ENCODE results near the gene KCNK17. TPM values are rescaled to one million over a fixed set of nuclear protein-coding genes. Genes with fewer than 3 reads are reported as not detected.

KCNK17 gene
- total RNA-seq, 1 experiment from 2014 or later = not detected

DNA sequence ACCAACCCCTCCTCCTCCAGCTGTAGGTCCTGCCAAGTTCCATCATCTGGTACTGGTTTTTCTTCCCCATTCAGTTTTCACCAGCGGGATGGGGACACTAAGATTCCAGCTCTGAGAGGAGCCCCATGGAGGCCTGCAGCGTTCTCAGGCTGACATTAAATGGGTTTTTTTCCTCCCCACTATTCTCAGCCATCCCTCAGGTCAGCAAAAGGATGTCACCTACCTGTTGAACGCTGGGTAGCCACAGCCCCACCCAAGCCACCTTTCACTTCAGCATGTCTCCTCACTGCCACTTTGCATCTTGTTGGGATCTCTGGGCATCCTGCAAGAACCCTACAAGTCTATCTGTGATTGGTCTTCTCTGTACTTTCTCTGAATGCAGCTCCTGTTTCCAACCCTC lies 6.8 kb downstream of the KCNK17 start:
- H3K4me3 ChIP-seq (replicated peaks in 1 of 2; ENCODE audit: low read depth in 1 of 2, low read length in 2 of 2) = no peak overlapping the region
- TF ChIP-seq FOSL1 (IDR thresholded peaks at IDR 0.05; ENCODE audit: low read depth) (no peak), ZFX (IDR thresholded peaks at IDR 0.05) (no peak), SRF (IDR thresholded peaks at IDR 0.05; ENCODE audit: low read depth) (no peak), SP1 (IDR thresholded peaks at IDR 0.05; ENCODE audit: low read depth) (no peak), ELF1 (IDR thresholded peaks at IDR 0.05; ENCODE audit: borderline replicate concordance, low read depth) (no peak)
- TF ChIP-seq, protein P1, sequence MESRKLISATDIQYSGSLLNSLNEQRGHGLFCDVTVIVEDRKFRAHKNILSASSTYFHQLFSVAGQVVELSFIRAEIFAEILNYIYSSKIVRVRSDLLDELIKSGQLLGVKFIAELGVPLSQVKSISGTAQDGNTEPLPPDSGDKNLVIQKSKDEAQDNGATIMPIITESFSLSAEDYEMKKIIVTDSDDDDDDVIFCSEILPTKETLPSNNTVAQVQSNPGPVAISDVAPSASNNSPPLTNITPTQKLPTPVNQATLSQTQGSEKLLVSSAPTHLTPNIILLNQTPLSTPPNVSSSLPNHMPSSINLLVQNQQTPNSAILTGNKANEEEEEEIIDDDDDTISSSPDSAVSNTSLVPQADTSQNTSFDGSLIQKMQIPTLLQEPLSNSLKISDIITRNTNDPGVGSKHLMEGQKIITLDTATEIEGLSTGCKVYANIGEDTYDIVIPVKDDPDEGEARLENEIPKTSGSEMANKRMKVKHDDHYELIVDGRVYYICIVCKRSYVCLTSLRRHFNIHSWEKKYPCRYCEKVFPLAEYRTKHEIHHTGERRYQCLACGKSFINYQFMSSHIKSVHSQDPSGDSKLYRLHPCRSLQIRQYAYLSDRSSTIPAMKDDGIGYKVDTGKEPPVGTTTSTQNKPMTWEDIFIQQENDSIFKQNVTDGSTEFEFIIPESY (IDR thresholded peaks at IDR 0.05; ENCODE audit: extremely low read depth, insufficient replicate concordance, low read length) = no peak
- TF ChIP-seq, protein P2, sequence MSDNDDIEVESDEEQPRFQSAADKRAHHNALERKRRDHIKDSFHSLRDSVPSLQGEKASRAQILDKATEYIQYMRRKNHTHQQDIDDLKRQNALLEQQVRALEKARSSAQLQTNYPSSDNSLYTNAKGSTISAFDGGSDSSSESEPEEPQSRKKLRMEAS (IDR thresholded peaks at IDR 0.05) = no peak
- TF ChIP-seq, protein P3, sequence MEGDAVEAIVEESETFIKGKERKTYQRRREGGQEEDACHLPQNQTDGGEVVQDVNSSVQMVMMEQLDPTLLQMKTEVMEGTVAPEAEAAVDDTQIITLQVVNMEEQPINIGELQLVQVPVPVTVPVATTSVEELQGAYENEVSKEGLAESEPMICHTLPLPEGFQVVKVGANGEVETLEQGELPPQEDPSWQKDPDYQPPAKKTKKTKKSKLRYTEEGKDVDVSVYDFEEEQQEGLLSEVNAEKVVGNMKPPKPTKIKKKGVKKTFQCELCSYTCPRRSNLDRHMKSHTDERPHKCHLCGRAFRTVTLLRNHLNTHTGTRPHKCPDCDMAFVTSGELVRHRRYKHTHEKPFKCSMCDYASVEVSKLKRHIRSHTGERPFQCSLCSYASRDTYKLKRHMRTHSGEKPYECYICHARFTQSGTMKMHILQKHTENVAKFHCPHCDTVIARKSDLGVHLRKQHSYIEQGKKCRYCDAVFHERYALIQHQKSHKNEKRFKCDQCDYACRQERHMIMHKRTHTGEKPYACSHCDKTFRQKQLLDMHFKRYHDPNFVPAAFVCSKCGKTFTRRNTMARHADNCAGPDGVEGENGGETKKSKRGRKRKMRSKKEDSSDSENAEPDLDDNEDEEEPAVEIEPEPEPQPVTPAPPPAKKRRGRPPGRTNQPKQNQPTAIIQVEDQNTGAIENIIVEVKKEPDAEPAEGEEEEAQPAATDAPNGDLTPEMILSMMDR (IDR thresholded peaks at IDR 0.05 in 2 of 3, conservative IDR thresholded peaks at IDR 0.05 in 1 of 3; ENCODE audit: borderline replicate concordance in 1 of 3, insufficient read depth in 1 of 3, low read depth in 2 of 3, low read length in 2 of 3) = no peak
- H3K9ac ChIP-seq (ENCODE audit: low read length) = no peak overlapping the region
- DNase-seq (ENCODE audit: low read depth, low spot score) (no peak), ATAC-seq (no peak)
- CTCF ChIA-PET = interaction anchor here (1.0 kb wide), 1 partner anchor 435 kb away, joined by 3 read pairs; no protein-coding TSS in a partner anchor
- no peaks in the 10 kb centered on the region for H3K9me3 ChIP-seq (ENCODE audit: control insufficient read depth in 1 of 2, insufficient read depth in 1 of 2, low read depth in 1 of 2, low read length in 2 of 2)
- POLR2A ChIA-PET = no interaction called here
- H3K36me3 ChIP-seq (ENCODE audit: control insufficient read depth in 1 of 2, insufficient read depth in 2 of 2, low read length in 2 of 2) = no peaks in the 10 kb centered on the region
- RAD21 ChIA-PET (ENCODE audit: low non-redundant PET in 1 of 2, low total read pairs in 2 of 2, uncharacterized antibody in 2 of 2, unreplicated experiment in 2 of 2) = no interaction called here
- no peak overlapping the region for H3K27ac ChIP-seq (ENCODE audit: low read depth, low read length)
- intact Hi-C loops (cut with micrococcal nuclease) = no loop called here
- no peaks in the 10 kb centered on the region for H4K20me1 ChIP-seq (ENCODE audit: insufficient read depth)
- H3K9me2 ChIP-seq (ENCODE audit: insufficient read depth) = no peaks in the 10 kb centered on the region
- peaks cover 0 to 6% of the 10 kb centered on the region in 2 experiments; a peak in 2 of 4 replicates for H3K4me1 ChIP-seq (ENCODE audit: control insufficient read depth in 1 of 2, insufficient read depth in 2 of 2, low read length in 2 of 2)
- no TSS peak for BruUV-seq (replicated peaks)
- no peaks in the 10 kb centered on the region for H3K27me3 ChIP-seq (ENCODE audit: insufficient read depth, low read length)
- no peaks in the 10 kb centered on the region for H3K79me2 ChIP-seq (ENCODE audit: insufficient read depth, low read length)
- H2AFZ ChIP-seq (ENCODE audit: low read depth, low read length, poor library complexity, severe bottlenecking) = no peak overlapping the region
- no peak overlapping the region for H3K4me2 ChIP-seq (ENCODE audit: low read length)
